Activated CD4-positive, CD25-positive, alpha-beta regulatory T cell treated with anti-CD3 and anti-CD28 coated beads, Interleukin-2, amount 50 U/mL, for 72 hours (primary cell): ENCODE data around the gene LIPK.
A peak's percentile ranks its signal among the peaks of the same experiment; 100 is the strongest.
"Not testable (repeated sequence)": the region's sequence is repeated elsewhere in the genome, so short reads cannot be mapped to it uniquely, and the experiment has no call there.

Experiments used
- DNase-seq: peaks from one replicate; pipeline ENCODE4 v3.0.0; 2021

LIPK gene

GRCh38 chr10:88721392-88721791 lies 15.3 kb downstream of the LIPK start:
- DNase-seq: no peak

GRCh38 chr10:88725798-88726197 lies 19.7 kb downstream of the LIPK start:
- no peak for DNase-seq

DNA sequence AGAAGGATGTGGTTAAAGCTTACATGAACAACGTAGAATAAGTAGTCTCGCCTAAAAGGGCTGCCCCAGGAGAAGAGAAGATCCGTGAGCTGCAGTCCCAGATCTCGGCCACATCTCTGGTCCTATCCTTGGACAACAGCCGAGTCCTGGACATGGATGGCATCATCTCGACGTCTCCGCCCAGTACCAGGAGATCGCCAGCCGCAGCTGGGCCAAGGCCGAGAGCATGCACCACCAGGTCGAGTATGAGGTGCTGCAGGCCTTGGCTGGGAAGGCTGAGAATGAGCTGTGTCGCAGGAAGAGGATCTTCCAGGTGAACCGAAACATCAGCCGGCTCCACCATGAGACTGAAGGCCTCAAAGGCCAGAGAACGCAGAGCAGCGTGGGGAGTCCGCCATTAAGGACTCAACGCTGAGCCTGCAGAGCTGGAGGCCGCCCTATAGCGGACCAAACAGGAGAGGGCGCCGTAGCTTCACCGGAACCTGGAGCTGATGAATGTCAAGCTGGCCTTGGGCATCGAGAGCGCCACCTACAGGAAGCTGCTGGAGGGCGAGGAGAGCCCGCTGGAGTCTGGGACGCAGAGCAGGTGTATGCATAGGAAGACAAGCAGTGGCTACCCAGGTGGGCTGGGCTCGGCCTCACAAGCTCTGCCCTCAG lies 22.2 kb downstream of the LIPK start:
- DNase-seq: peak; percentile 68

DNA sequence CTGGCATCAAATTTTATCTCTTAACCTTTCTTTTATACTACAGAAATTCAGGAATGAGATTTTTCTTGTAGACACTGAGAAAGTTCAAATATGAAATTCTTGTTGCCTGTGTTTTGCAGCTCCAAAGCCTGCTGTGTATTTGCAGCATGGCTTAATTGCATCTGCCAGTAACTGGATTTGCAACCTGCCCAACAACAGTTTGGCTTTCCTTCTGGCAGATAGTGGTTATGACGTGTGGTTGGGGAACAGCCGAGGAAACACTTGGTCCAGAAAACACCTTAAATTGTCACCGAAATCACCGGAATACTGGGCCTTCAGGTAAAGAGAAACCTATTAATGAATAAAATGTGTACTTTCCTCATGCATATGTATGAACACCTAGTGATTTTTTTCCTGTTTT lies 24.8 kb downstream of the LIPK start:
- no peak for DNase-seq

- DNase-seq: no peak
Observed at GRCh38 chr10:88731296-88731695, 25.2 kb downstream of the LIPK start.

- no peak for DNase-seq
Observed at GRCh38 chr10:88733215-88733614, 27.2 kb downstream of the LIPK start.

- DNase-seq: no peak
Observed at GRCh38 chr10:88735661-88736060, 29.6 kb downstream of the LIPK start.

DNA sequence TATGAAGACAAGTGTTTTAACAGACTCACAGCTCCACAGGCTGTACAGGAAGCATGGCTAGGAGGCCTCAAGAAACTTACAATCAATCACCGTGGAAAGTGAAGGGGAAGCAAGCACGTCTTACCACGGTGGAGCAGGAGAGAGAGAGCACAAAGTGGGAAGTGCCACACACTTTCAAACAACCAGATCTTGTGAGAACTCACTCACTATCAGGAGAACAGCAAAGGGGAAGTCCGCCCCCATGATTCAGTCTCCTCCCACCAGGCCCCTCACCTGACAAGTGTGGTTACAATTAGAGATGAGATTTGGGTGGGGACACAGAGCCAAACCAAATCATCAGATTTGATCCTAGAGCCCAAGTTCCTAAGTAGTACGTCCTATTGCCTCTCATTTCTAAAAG lies 35.9 kb downstream of the LIPK start:
- DNase-seq: not testable (repeated sequence)

- no peak for DNase-seq
Observed at GRCh38 chr10:88742448-88742847, 36.4 kb downstream of the LIPK start.

DNA sequence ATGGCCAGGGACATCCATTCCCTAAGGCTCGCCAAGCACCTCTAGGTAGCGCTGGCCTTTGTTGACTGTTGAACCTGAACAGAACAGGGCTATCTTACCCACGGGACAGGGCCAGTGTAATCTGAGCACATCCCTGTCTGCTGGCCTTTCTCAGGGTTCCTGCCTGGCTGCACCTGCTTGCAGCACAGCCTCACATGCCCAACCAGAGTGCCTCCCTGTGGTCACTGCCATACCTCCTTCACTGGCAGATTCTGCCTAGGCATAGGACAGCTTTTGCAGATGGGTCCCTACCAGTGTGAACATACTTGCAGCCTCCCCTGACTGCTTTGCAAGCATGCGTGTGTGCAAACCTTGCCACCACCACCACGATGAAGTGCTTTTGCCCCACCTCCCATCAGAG lies 38.0 kb downstream of the LIPK start:
- no peak for DNase-seq

DNA sequence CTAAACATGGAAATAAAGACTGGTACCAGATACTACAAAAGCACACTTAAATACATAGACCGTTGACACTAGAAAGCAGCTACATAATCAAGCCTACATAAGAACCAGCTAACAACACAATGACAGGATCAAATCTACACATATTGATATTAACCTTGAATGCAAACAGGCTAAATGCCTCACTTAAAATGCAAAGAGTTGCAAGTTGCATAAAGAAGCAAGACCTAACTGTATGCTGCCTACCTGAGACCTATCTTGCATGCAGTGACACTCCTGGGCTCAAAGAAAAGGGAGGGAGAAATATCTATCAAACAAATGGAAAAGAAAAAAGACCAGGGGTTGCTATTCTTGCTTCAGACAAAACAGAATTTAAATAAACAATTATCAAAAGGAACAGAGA lies 39.6 kb downstream of the LIPK start:
- no peak for DNase-seq

DNA sequence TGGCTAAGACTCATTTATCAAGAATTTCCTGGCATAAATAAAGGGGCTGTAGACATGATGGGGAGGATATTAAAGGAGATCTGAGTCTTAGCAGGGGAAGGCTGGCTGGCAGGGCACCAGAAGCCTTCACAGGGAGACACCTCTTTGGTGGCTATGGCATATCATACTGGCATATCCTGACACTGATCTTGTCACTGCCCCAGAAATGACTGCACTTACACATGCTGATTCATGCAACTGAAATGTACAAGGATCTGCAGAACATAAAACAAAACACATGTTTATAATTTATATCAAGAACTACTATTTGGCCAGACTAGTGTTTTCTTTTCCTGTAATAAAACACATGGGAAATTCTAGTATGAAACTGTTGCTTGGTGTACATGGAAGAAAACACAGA lies 48.2 kb downstream of the LIPK start:
- no peak for DNase-seq

GRCh38 chr10:88755753-88756152 lies 49.7 kb downstream of the LIPK start:
- DNase-seq: no peak

GRCh38 chr10:88756660-88757059 lies 50.6 kb downstream of the LIPK start:
- DNase-seq: no peak

- no peak for DNase-seq
Observed at GRCh38 chr10:88759366-88760101, 53.5 kb downstream of the LIPK start, which contains the start of gene LIPN. LIPN (plus strand) TSS chr10:88760020; CDS start chr10:88761406, 1,386 bp downstream.

GRCh38 chr10:88762906-88763305 lies 56.9 kb downstream of the LIPK start:
- no peak for DNase-seq

- DNase-seq: no peak
Observed at GRCh38 chr10:88763441-88763840, 57.4 kb downstream of the LIPK start.

DNA sequence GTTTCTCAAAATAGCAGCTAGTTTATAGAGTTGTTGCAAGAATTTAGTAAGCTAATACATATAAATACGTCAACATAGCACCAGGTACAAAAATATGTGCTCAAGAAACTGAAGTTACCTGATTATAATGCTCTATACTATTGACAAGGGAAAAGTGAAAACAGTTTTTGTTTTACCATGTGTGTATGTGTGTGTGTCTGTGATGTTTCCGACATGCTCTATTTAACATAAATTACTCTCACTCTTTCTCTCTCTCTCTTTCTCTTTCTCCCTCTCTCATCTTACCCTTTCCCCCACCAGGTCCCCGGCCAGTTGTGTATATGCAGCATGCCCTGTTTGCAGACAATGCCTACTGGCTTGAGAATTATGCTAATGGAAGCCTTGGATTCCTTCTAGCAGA lies 58.1 kb downstream of the LIPK start:
- no peak for DNase-seq

- no peak for DNase-seq
Observed at GRCh38 chr10:88765816-88766215, 59.8 kb downstream of the LIPK start.

DNA sequence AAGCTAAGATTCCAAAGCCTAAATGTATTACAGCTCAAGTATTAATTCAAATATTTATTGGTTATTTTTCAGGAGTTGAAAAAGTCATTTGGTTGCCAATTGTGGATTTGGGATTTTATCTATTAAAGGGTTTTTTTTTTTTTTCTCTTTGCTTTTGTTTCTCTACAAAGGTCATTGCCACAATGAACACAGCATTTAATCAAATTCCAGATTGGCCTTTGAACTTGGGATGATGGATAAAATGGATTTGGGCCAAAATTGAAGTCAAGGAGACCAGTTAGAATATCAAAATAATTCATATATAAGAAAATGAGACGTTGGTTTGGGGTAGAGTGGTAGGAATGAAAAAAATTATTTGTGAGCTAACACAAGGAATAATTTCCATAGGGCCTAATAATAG lies 63.3 kb downstream of the LIPK start:
- no peak for DNase-seq

GRCh38 chr10:88781206-88781605 lies 75.2 kb downstream of the LIPK start:
- DNase-seq: no peak

GRCh38 chr10:88782222-88782621 lies 76.2 kb downstream of the LIPK start:
- no peak for DNase-seq

DNA sequence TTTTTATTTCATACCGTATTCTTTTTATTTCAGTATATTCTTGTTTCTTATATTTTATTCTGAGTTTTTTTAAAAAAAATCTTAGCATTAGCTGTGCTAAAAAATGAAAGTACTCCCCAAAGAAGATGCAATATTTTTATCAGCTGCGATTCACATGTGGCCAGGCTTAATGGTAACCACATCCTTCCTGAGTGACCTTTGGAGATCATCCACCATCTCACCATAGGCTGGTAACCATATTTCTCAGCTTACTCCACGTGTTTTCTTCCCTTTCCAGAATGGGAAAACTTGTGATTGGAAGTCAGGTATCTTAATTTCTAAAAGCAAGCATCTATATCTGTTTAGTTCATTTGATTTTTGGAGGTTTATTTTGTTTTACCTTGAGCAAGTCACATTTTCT lies 77.7 kb downstream of the LIPK start:
- DNase-seq: no peak

DNA sequence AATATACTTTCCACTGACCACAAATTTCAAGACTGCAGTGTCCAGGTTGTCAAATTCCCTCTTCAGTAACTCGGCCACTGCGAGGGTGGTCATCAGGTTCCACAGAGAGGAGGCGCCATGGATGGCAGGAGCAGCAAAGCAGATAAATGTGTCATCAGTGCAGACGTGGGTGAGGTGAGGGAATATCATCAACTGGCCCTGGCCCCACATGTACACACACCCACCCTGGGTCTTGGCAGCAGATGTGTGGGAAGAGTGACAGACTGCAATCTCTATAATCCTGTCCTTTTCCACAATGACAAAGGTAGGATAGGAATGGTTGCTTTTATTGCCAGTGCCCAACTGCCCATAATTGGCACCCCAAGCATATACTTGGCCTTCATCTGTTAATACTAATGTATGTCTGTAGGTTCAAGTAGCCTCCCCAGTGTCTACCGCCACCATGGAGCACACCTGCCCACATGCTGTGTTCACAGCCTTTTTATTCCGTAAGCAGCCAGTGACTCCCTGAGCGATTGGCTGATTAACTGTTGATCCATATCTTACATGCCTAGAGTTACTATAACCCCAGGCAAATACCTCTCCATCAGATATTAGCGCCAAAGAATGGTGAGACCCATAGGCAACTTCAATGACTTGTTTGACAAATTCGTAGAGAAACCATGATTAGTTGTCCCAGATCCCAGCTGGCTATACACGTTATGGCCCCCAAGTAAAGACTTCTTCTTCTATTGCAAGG lies 80.2 kb downstream of the LIPK start:
- DNase-seq: no peak
